Urothelium cell line (cell line): ENCODE measurements around the gene NPIPA1.
"Not testable (repeated sequence)": the region's sequence is repeated elsewhere in the genome, so short reads cannot be mapped to it uniquely, and the experiment has no call there.

Source experiments
- DNase-seq: peaks from one replicate; pipeline ENCODE4 v3.0.0; 2011; ENCODE audit warnings: low spot score, mixed read lengths
- FAIRE-seq: peaks from 2 replicates; lab custom pipeline; 2011; peaks lifted over from hg19 to GRCh38; lab: Jason Lieb, UNC

NPIPA1 gene

GRCh38 chr16:14937143-14937542 lies at the start of gene NPIPA1:
NPIPA1 (plus strand) TSS chr16:14937443; CDS start chr16:14937443, 0 bp downstream.
- not testable (repeated sequence) for DNase-seq, FAIRE-seq

GRCh38 chr16:14892111-14892510 lies 45.1 kb upstream of the NPIPA1 start:
- not testable (repeated sequence) for FAIRE-seq

GRCh38 chr16:14895382-14895781 lies 41.9 kb upstream of the NPIPA1 start:
- FAIRE-seq, result not testable (repeated sequence)

More at GRCh38 chr16:14892111-14892510, 45.1 kb upstream of the NPIPA1 start:
- not testable (repeated sequence) for DNase-seq

GRCh38 chr16:14896023-14896422 lies 41.2 kb upstream of the NPIPA1 start:
- not testable (repeated sequence) for FAIRE-seq, DNase-seq

More at GRCh38 chr16:14895382-14895781, 41.9 kb upstream of the NPIPA1 start:
- not testable (repeated sequence) for DNase-seq

DNA sequence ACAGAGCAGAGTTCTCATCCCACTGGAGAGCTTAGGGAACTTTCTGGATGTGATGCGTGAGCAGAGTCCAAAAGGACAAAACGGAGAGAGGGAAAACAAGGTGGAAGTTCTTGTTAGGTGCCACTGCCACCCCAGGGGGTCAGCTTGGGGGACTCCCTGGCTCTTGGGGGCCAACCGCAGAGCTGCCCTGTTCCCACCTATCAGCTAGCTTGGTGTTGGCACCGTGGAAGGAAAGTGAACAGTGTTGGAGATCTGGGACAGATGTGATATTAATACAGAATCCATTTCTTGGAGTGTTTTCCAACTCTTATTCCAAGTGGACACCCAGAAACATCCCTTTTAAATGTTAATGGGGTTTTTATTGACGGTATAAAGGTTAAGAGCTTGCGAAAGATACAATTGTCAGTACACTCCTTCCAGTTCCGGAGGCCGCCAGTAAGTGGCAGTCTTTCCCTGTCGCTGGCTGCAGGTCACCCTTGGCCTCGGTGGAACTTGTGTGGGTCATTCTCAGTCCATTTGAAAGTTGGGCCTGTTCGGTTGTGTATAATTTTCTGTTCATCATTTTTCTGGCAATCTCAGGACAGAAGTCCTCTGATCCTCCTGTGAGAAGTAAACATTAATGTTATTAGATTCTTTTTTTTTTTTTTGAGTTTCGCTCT lies 40.1 kb upstream of the NPIPA1 start:
- not testable (repeated sequence) for DNase-seq, FAIRE-seq

DNA sequence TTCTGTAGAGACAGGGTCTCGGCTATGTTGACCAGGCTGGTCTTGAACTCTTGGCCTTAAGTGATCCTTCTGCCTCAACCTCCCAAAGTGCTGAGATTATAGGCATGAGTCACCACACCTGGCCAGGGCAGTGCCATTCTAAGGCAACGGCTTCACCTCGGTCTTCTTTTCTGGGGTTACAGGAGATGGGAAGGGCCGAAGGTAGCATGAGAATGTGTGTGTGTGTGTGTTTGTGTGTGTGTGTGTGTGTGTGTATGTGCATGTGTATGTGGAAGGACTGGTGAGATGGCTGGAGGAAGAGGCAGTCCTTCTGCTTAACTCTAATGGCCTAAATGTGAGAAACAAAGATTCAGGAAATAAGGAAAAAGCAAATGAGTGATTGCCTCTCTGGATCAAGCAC lies 39.1 kb upstream of the NPIPA1 start:
- DNase-seq, FAIRE-seq: not testable (repeated sequence)

DNA sequence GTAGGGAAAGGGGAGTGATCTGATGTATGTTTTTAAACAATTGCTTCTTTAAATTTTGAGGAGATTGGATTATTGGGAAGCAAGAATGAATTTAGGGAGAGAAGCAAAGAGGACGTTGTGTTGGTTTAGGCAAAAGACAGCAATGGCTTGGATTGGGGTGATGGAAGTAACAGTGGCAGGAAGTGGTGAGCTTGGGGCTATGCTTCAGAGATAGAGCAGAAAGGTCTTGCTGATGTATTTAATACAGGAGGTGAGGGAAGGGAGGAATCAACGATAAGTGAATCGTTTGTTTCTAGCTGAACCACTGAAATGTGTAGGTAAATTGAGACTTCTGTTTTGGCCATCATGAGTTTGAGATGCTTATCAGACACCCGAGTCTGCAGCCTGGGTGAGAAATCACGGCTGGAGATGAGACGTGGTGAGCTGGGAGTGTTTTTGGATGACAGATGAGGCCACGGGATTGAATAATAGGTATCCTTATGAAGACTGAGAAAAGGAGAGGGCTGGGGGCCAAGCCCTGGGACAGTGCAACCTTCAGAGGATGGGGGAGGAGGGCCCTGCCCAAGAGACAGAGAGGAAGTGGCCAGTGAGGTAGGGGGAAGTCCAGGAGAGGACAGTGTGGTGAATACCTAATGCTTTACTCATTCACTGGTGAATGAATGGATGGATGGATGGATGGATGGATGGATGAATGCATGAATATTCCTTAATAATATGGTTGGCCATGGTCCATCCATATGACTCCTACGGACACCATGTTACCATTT lies 33.9 kb upstream of the NPIPA1 start:
- DNase-seq, FAIRE-seq: not testable (repeated sequence)

GRCh38 chr16:14909744-14910143 lies 27.5 kb upstream of the NPIPA1 start:
- not testable (repeated sequence) for FAIRE-seq, DNase-seq

GRCh38 chr16:14910833-14911629 lies 26.2 kb upstream of the NPIPA1 start:
- FAIRE-seq, DNase-seq: not testable (repeated sequence)

DNA sequence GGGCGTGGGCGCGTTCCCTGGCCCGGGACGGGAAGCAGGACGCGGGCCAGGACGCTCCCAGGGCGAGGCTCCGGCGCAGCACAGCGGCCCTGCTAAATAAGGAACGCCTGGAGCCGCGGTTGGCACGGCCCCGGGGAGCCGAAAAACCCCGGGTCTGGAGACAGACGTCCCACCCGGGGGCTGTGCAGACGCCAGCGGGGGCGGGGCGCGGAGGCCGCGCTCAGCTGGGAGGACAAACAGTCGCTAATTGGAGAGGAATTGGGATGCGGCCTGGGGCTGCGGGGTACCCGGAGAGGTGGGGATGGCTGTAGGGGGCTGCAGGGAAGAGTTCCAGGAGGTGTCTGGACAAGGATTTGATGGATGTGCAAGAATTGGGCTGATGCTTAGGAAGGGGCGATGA lies 25.3 kb upstream of the NPIPA1 start:
- not testable (repeated sequence) for FAIRE-seq, DNase-seq

GRCh38 chr16:14912588-14912987 lies 24.7 kb upstream of the NPIPA1 start:
- not testable (repeated sequence) for DNase-seq, FAIRE-seq

DNA sequence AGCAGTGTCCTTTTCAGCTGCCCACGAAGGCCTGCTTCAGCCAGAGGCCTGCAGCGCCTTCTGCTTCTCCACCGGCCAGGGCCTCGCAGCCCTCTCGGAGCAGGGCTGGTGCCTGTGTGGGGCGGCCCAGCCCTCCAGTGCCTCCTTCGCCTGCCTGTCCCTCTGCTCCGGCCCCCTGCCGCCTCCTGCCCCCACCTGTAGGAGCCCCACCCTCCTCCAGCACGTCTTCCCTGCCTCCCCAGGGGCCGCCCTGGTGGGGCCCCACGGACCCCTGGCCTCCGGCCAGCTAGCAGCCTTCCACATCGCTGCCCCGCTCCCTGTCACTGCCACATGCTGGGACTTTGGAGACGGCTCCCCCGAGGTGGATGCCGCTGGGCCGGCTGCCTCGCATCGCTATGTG lies 18.7 kb upstream of the NPIPA1 start:
- not testable (repeated sequence) for FAIRE-seq, DNase-seq

DNA sequence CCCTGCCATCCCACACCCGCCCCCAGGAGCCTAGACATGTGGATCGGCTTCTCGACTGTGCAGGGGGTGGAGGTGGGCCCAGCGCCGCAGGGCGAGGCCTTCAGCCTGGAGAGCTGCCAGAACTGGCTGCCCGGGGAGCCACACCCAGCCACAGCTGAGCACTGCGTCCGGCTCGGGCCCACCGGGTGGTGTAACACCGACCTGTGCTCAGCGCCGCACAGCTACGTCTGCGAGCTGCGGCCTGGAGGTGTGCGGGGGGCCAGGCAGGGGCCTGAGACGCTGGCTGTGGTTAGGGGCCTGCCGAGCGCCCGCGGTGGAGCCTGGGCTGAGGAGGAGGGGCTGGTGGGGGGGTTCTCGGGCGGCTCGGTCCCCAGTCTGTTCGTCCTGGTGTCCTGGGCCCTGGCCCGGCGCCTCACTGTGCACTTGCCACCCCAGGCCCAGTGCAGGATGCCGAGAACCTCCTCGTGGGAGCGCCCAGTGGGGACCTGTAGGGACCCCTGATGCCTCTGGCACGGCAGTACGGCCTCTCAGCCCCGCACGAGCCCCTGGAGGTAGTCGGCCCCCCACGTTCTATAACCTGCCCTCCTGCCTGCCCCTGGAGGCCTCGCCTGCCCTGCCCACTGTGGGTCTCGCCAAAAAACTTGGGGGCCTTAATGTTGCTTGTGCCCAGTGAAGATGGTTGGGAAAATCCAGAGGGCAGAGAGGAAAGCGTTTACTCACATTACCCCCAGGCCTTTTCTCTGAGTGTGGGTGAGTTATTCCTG lies 17.2 kb upstream of the NPIPA1 start:
- not testable (repeated sequence) for FAIRE-seq, DNase-seq

DNA sequence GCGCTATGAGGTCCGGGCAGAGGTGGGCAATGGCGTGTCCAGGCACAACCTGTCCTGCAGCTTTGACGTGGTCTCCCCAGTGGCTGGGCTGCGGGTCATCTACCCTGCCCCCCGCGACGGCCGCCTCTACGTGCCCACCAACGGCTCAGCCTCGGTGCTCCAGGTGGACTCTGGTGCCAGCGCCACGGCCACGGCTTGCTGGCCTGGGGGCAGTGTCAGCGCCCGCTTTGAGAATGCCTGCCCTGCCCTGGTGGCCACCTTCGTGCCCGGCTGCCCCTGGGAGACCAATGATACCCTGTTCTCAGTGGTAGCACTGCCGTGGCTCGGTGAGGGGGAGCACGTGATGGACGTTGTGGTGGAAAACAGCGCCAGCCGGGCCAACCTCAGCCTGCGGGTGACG lies 15.0 kb upstream of the NPIPA1 start:
- not testable (repeated sequence) for FAIRE-seq

GRCh38 chr16:14922968-14923367 lies 14.3 kb upstream of the NPIPA1 start:
- DNase-seq, FAIRE-seq: not testable (repeated sequence)

More for the DNA sequence above, 15.0 kb upstream of the NPIPA1 start:
- DNase-seq, result not testable (repeated sequence)

DNA sequence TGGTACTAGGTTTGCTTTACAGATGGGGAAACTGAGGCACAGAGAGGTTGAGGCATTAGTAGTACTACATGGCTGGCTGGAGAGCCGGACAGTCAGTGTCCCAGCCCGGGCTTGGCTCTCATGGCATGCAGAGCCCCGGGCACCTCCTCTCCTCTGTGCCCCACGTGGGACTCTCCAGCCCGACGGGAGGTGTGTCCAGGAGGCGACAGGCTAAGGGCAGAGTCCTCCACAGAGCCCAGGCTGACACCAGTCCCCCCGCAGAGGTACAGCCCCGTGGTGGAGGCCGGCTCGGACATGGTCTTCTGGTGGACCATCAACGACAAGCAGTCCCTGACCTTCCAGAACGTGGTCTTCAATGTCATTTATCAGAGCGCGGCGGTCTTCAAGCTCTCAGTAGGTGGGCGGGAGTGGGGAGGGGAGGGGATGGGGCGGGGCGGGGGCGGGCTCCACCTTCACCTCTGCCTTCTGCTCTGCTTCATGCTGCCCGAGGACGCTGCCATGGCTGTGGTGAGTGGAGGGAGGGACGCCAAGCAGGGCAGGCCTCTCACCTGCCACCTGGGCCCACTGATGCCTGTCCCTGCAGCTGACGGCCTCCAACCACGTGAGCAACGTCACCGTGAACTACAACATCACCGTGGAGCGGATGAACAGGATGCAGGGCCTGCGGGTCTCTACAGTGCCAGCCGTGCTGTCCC lies 13.7 kb upstream of the NPIPA1 start:
- not testable (repeated sequence) for DNase-seq, FAIRE-seq

DNA sequence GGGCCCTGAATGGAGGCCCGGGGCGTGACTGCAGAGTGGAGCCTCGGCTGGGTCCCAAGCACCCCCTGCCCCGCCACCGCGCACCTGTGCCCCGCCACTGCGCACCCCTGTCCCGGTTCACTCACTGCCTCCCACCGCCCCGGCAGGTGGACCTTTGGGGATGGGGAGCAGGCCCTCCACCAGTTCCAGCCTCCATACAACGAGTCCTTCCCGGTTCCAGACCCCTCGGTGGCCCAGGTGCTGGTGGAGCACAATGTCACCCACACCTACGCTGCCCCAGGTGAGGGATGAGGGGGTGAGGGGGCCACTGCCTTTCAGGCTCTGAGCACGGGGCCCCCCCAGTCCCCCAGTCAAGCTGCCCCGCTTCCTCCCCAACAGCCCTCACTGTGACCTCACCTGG lies 12.9 kb upstream of the NPIPA1 start:
- not testable (repeated sequence) for FAIRE-seq, DNase-seq

DNA sequence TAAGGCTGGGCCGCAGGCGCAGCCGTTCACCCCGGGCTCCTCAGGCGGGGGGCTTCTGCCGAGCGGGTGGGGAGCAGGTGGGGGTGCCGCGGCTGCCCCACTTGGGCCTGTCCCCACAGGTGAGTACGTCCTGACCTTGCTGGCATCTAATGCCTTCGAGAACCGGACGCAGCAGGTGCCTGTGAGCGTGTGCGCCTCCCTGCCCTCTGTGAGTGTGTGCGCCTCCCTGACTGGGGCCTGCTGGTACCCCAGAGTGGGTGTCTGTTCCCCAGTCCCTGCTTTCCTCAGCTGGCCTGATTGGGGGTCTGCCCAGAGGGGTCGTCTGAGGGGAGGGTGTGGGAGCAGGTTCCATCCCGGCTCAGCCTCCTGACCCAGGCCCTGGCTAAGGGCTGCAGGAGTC lies 12.3 kb upstream of the NPIPA1 start:
- not testable (repeated sequence) for DNase-seq, FAIRE-seq

DNA sequence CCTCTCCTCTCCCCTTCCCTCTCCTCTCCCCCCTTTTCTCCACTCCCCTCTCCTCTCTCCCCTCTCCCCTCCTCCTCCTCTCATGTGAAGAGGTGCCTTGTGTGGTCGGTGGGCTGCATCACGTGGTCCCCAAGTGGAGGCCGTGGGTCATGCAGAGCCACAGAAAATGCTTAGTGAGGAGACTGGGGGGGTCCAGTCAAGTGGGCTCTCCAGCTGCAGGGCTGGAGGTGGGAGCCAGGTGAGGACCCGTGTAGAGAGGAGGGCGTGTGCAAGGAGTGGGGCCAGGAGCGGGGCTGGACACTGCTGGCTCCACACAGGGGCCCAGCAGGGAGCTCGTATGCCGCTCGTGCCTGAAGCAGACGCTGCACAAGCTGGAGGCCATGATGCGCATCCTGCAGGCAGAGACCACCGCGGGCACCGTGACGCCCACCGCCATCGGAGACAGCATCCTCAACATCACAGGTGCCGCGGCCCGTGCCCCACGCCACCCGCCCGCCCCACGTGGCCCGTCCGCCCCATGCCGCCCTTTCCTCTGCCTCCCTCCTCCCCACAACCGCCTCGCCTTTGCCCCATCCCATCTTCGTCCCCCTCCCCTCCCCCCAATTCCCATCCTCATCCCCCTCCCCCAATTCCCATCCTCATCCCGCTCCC lies 9.1 kb upstream of the NPIPA1 start:
- peak; percentile 30 for FAIRE-seq
- DNase-seq, result peak; percentile 8
